Right lobe of liver (tissue), 6 donors: ENCODE results near the gene ST6GALNAC6. TPM values are rescaled to one million over a fixed set of nuclear protein-coding genes. Genes with fewer than 3 reads are reported as not detected.

Experiments
- ATAC-seq, 4 donors: fragments of 200-7000 bp; cut with Tn5 transposase; one replicate each; pipeline ENCODE4 v1.9.1; 2020; ENCODE audit warnings: mild to moderate bottlenecking in 4 of 4, moderate library complexity in 4 of 4
- DNase-seq, 3 donors: peaks; one replicate each; pipeline ENCODE4 v3.0.0-alpha.2; 2020
- H3K27ac ChIP-seq, 3 donors: fragments of 200-600 bp; one replicate each; pipeline ENCODE4 v1.8.0; 2022
- H3K27me3 ChIP-seq, 2 donors: fragments of 200-600 bp; one replicate each; pipeline ENCODE4 v1.8.0; 2022
- H3K36me3 ChIP-seq, 4 donors: fragments of 200-600 bp; sonication (generic) in 1 of 4; one replicate each; pipeline versions ENCODE4 v1.5.1 to v1.8.0; 2017 to 2022; ENCODE audit warnings: control low read depth in 1 of 4
- H3K4me1 ChIP-seq, 4 donors: fragments of 200-600 bp; sonication (generic) in 1 of 4; one replicate each; pipeline versions ENCODE4 v1.5.1 to v1.8.0; 2017 to 2022; ENCODE audit warnings: control low read depth in 1 of 4
- H3K4me3 ChIP-seq, 3 donors: fragments of 200-600 bp; one replicate each; pipeline ENCODE4 v1.8.0; 2022
- H3K9me3 ChIP-seq, 4 donors: fragments of 200-600 bp; sonication (generic) in 1 of 4; one replicate each; pipeline versions ENCODE4 v1.5.1 to v1.8.0; 2017 to 2022; ENCODE audit warnings: control low read depth in 1 of 4
- POLR2A ChIP-seq: fragments of 450-650 bp; IDR thresholded peaks from one replicate; pipeline ENCODE4 v1.6.1; 2017; ENCODE audit warnings: antibody characterized with exemption, mild to moderate bottlenecking
- WGBS: methylation state at CpG from one replicate; pipeline ENCODE4 v1.1.6; 2018; ENCODE audit warnings: low coverage, low lambda C conversion rate; ENCODE audit not compliant: insufficient coverage; ENCODE audit errors: missing lambda C conversion rate; 5-methylcytosine and 5-hydroxymethylcytosine counted together
- intact Hi-C, 2 donors: fragments of 100-400 bp; cut with DNase I; formaldehyde crosslinking; loops; one replicate each; pipeline versions ENCODE4 v1.11.2 to v1.14.1; 2022
- total RNA-seq, 6 experiments: library from RNA; depleted of rRNA in 2 of 6; stranded (reverse); fragments of >200 nt in 2 of 6; fragmentation: NEBNext Ultra II Directional in 3 of 6; extraction: Animal tissue kit (Norgen Biotek cat#: 25700) in 3 of 6; gene quantifications; one replicate each; pipeline versions ENCODE4 v1.1.0 to v1.2.4, GENCODE V29; 2016 to 2023
- TF ChIP-seq, protein P1 (sequence below), 4 donors: fragments of 200-600 bp in 3 of 4; fragments of 450-650 bp in 1 of 4; IDR thresholded peaks; one replicate each; pipeline versions ENCODE4 v1.5.1 to v1.8.0; 2016 to 2022; ENCODE audit warnings: antibody characterized with exemption in 4 of 4, mild to moderate bottlenecking in 2 of 4
- donor health status: DM: no; HTN: yes; CAD: no.
- donor health status: DM: no; HTN: no; CAD: no.
- donor health status: DM: no; HTN: no; CAD: no.
- donor health status: DM: no; HTN: yes; CAD: no.
- donor health status: DM: no; HTN: yes; CAD: no.

ST6GALNAC6 gene
- total RNA-seq, 6 experiments from 2014 or later, result 22.5 to 40.3 (median 29.8) TPM

DNA sequence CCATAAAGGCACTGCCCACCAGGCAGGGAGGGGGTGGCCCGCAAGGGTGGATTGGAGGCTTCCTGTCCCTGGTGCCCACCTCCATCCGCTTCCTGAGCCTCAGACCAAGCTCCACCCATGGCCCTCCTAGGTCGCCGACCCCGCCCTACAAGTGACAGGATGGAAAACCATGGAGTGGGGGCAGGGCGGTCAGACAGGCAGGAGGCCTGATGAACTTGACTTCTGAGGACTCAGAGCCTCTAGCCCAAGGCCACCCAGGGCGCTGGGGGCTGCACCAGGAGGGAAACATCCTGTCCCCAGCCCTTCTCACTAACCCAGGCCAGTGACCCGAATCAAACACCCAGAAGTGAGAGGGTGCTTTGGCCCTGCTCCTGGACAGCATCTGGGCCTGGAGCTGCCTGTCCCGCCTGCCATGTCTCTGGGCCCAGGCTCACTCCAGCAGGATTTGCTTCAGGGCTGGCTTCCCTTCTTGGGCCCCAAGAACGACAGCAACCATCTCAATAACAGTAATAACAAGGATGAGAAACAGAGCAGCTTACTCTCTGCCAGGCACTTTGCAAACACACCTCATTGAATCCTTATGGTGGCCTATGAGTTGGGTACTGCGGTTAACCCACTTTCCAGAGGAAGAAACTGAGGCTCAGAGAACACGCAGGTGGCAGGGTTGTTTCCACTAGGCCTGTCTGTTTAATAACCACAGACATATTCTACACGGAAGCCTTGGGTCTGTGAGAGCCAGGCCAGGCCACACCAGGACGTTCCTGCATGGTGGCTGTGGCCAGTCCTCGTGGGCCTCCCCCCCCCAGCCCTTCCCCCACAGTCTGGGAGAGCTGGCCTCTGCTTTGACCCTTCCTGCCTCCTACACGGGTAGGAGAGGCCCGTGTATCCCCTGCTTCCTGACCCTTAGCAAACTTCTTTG lies 4.4 kb upstream of the ST6GALNAC6 start:
- H3K4me1 ChIP-seq, result peaks cover 0 to 22% (median 8%) of the 10 kb centered on the region in 4 donors
- WGBS, result 39% methylated on average over 4 of the region's 17 CpGs
- intact Hi-C loops, result no loop called here
- peak overlapping the region; percentile 43 to 60 (median 55) for H3K27ac ChIP-seq
- peak; percentile 25 to 44 (median 30) for ATAC-seq
- no peak overlapping the region for H3K4me3 ChIP-seq
- TF ChIP-seq, protein P1, sequence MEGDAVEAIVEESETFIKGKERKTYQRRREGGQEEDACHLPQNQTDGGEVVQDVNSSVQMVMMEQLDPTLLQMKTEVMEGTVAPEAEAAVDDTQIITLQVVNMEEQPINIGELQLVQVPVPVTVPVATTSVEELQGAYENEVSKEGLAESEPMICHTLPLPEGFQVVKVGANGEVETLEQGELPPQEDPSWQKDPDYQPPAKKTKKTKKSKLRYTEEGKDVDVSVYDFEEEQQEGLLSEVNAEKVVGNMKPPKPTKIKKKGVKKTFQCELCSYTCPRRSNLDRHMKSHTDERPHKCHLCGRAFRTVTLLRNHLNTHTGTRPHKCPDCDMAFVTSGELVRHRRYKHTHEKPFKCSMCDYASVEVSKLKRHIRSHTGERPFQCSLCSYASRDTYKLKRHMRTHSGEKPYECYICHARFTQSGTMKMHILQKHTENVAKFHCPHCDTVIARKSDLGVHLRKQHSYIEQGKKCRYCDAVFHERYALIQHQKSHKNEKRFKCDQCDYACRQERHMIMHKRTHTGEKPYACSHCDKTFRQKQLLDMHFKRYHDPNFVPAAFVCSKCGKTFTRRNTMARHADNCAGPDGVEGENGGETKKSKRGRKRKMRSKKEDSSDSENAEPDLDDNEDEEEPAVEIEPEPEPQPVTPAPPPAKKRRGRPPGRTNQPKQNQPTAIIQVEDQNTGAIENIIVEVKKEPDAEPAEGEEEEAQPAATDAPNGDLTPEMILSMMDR (IDR thresholded peaks at IDR 0.05), result no peak
- no peak for TF ChIP-seq POLR2A
- H3K36me3 ChIP-seq, result no peaks in the 10 kb centered on the region
- no peaks in the 10 kb centered on the region for H3K27me3 ChIP-seq
- DNase-seq, result peak in 1 of 3 donors; percentile 79
- no peaks in the 10 kb centered on the region for H3K9me3 ChIP-seq

DNA sequence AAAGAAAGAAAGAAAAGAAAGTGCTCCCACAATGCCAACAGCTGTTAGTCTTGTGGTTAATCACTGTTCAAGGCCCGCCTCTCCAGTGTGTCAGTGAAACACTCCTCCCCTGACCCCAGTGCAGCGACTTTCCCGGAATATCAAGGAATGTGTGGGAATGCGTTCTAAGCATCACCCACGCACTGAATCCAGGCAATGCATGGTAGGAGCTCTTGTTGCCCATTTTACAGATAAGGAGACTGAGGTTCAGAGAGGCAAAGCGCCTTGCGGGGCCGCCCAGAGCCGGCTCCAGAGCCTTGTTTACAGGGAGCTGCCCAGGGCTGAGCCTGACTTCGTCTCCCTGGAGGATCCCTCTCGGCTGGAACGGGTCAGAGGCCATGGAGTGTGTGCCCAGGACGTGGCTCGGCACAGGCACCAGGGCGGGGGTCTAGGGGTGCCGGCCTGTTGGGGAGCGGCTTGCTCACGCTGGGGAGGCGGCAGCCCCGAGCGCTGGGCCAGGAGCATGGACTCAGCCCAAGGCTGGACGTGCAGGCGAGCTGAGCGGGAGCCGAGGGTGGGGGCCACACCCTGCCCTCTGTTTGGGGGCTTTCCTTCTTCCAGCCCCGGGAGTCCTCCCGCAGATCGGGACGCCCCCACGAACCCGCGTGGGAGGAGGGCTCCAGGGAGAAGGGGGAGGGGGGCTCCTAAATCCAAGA lies 823 bp downstream of the ST6GALNAC6 start:
- H3K27me3 ChIP-seq, result no peaks in the 10 kb centered on the region
- peak; percentile 63 to 71 (median 64) for ATAC-seq
- WGBS, result 16% methylated on average over 13 of the region's 32 CpGs
- TF ChIP-seq, protein P1 (IDR thresholded peaks at IDR 0.05), result no peak
- peak; percentile 58 for TF ChIP-seq POLR2A
- peaks cover 0 to 26% (median 21%) of the 10 kb centered on the region in 4 donors for H3K36me3 ChIP-seq
- no peaks in the 10 kb centered on the region for H3K9me3 ChIP-seq
- H3K27ac ChIP-seq, result peak overlapping the region; percentile 87 to 93 (median 90)
- H3K4me3 ChIP-seq, result peak overlapping the region; percentile 88 to 95 (median 93)
- peaks cover 0 to 29% (median 15%) of the 10 kb centered on the region in 4 donors for H3K4me1 ChIP-seq
- DNase-seq, result peak in 2 of 3 donors; percentile 69 to 72
- intact Hi-C loops, result no loop called here

DNA sequence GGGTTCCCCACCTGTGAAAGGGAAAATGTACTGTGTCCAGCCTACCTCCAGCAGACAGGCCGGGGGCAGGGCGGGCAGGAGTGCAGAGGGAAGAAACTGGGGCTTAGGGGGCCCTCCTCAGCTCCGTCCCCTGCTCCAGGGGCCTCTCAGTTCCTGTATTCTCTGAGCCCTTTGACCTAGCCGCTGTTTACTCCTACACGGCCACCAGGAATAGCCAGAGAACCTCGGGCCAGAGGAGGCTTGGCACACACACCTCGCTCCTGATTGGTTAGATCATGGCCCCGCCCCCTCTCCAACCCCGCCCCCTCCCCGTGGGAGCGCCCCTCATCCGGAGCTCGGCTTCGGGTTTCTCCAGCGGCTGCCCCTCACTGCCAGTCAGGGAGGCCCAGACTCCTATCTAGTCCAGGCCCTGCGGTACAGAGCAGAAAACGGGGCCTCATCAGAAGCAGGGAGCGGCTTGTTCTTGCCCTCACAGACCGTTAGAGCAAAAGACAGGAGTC lies 2.2 kb downstream of the ST6GALNAC6 start:
- WGBS, result 6% methylated on average over 11 of the region's 19 CpGs
- TF ChIP-seq, protein P1 (IDR thresholded peaks at IDR 0.05), result no peak
- TF ChIP-seq POLR2A, result peak; percentile 48
- peaks cover 0 to 40% (median 28%) of the 10 kb centered on the region in 4 donors for H3K36me3 ChIP-seq
- no peaks in the 10 kb centered on the region for H3K27me3 ChIP-seq
- ATAC-seq (peak; percentile 83 to 91 (median 87)), DNase-seq (peak; percentile 86 to 91 (median 89))
- H3K9me3 ChIP-seq, result no peaks in the 10 kb centered on the region
- H3K4me3 ChIP-seq, result peak overlapping the region; percentile 88 to 95 (median 93)
- intact Hi-C loops, result no loop called here
- peak overlapping the region; percentile 87 to 93 (median 90) for H3K27ac ChIP-seq
- H3K4me1 ChIP-seq, result peaks cover 0 to 23% (median 12%) of the 10 kb centered on the region in 4 donors

DNA sequence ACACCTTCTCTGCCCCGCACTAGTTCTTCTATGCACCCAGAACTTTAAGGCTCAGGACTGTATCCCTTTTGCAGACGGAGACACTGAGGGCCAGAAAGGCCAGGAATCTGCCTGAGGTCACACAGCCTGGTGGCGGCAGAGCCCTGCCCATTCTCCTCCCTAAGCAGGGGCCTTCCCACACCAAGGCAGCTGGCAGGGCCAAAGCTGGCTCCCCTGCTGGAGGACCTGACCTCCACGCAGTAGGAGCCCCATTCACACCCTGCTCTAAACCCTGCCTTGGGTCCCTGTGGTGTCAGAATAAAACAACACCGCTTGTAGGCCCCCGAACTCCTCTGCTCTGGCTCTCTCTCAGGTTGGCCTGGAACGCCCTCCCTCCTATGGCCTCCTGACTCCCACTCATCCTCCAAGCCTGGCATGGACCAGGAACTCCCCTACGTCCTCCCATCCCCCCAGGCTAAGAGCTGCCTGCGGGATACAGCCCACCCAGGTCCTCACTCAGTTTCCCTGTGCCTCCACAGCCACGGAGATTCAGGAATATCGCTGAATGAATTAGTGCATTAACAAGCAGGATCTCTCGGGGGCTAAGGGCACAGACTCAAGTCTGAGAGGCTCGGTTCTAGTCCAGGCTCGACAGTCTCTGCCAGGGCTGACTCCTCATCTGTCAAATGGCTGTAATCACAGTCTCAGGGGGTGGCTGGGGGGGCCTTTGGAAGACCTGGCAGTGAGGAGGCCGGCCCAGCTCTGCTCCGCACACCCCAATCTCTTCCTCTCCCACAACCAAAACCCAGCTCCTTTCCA lies 2.8 kb downstream of the ST6GALNAC6 start:
- Histone ChIP-seq H3K4me3 (peak overlapping the region; percentile 88 to 95 (median 93)), H3K9me3 (no peaks in the 10 kb centered on the region), H3K27me3 (no peaks in the 10 kb centered on the region), H3K4me1 (peaks cover 0 to 23% (median 12%) of the 10 kb centered on the region in 4 donors), H3K36me3 (peaks cover 0 to 44% (median 28%) of the 10 kb centered on the region in 4 donors), H3K27ac (peak overlapping the region; percentile 61 to 90 (median 87))
- DNase-seq (no peak), ATAC-seq (no peak)
- intact Hi-C loops, result no loop called here
- TF ChIP-seq, protein P1 (IDR thresholded peaks at IDR 0.05), result no peak
- 49% methylated on average over 11 of the region's 16 CpGs for WGBS
